ENCODE results near the gene WWC2.

The WWC2 gene

GRCh38 chr4:183360161-183360919 lies 261.3 kb downstream of the WWC2 start:
- Histone ChIP-seq H4K20me1 (ENCODE audit: control insufficient read depth, insufficient read depth, low read depth, low read length) (no peaks in the 10 kb centered on the region), H3K4me1 (ENCODE audit: control insufficient read depth, low read length) (no peaks in the 10 kb centered on the region), H3K4me3 (ENCODE audit: low read length) (no peak overlapping the region), H3K9me2 (replicated peaks; ENCODE audit: control insufficient read depth, low read length) (no peaks in the 10 kb centered on the region), H3K4me2 (ENCODE audit: low read length) (no peak overlapping the region), H3K79me2 (ENCODE audit: control insufficient read depth, low read length) (no peaks in the 10 kb centered on the region), H3K27ac (ENCODE audit: low read depth, low read length) (no peak overlapping the region), H3K27me3 (ENCODE audit: control insufficient read depth, low read length) (no peaks in the 10 kb centered on the region), H3F3A (ENCODE audit: control insufficient read depth, insufficient read depth) (no peaks in the 10 kb centered on the region), H3K36me3 (ENCODE audit: control insufficient read depth, low read length) (no peaks in the 10 kb centered on the region), H3K9me3 (ENCODE audit: control insufficient read depth, insufficient read depth, low read length) (no peaks in the 10 kb centered on the region)
- TF ChIP-seq CTCF (IDR thresholded peaks at IDR 0.05; ENCODE audit: low read depth, low read length, poor library complexity, severe bottlenecking) (no peak), EZH2phosphoT487 (IDR thresholded peaks at IDR 0.05; ENCODE audit: borderline replicate concordance, low read length) (no peak)

GRCh38 chr4:183362036-183362435 lies 263.0 kb downstream of the WWC2 start:
- Histone ChIP-seq H3K9me3 (ENCODE audit: control insufficient read depth, insufficient read depth, low read length) (no peaks in the 10 kb centered on the region), H3F3A (ENCODE audit: control insufficient read depth, insufficient read depth) (no peaks in the 10 kb centered on the region), H3K27me3 (ENCODE audit: control insufficient read depth, low read length) (no peaks in the 10 kb centered on the region), H3K79me2 (ENCODE audit: control insufficient read depth, low read length) (no peaks in the 10 kb centered on the region), H3K27ac (ENCODE audit: low read depth, low read length) (no peak overlapping the region), H3K4me2 (ENCODE audit: low read length) (no peak overlapping the region), H3K4me1 (ENCODE audit: control insufficient read depth, low read length) (no peaks in the 10 kb centered on the region), H3K4me3 (ENCODE audit: low read length) (no peak overlapping the region), H3K9me2 (replicated peaks; ENCODE audit: control insufficient read depth, low read length) (no peaks in the 10 kb centered on the region), H4K20me1 (ENCODE audit: control insufficient read depth, insufficient read depth, low read depth, low read length) (no peaks in the 10 kb centered on the region), H3K36me3 (ENCODE audit: control insufficient read depth, low read length) (no peaks in the 10 kb centered on the region)
- TF ChIP-seq CTCF (IDR thresholded peaks at IDR 0.05; ENCODE audit: low read depth, low read length, poor library complexity, severe bottlenecking) (no peak), EZH2phosphoT487 (IDR thresholded peaks at IDR 0.05; ENCODE audit: borderline replicate concordance, low read length) (no peak)

DNA sequence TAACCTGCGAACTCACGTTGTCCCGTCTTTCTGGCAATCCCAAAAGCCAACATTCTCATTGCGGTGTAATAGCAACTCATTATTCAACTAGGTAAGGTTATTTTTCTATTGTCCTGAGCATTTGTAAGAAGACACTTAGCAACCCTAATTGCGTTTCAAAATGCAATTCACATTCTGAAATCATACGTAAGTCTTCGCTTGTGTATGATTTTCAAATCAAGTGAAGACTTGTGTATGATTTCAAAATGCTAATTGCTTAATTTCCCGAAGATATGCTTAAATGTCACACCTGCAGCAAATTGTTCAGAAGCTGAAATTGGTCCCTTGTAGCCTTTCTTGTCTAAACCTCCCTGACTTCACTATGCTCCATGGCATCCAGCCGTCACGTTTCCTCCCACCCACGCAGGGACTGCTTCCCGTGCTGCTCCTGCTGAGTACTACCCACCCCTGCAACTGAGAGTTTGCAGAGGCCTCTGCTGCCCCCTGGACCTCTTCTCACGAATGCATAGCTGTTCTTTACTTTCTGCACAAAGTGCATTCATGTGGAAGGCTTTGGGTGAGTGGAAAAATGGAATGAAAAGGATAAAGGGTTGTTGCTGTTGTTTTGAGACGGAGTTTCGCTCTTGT lies 264.0 kb downstream of the WWC2 start:
- Histone ChIP-seq H3K9me2 (replicated peaks; ENCODE audit: control insufficient read depth, low read length) (no peaks in the 10 kb centered on the region), H3K27me3 (ENCODE audit: control insufficient read depth, low read length) (no peaks in the 10 kb centered on the region), H3K9me3 (ENCODE audit: control insufficient read depth, insufficient read depth, low read length) (no peaks in the 10 kb centered on the region), H3K36me3 (ENCODE audit: control insufficient read depth, low read length) (no peaks in the 10 kb centered on the region), H4K20me1 (ENCODE audit: control insufficient read depth, insufficient read depth, low read depth, low read length) (no peaks in the 10 kb centered on the region), H3K27ac (ENCODE audit: low read depth, low read length) (no peak overlapping the region), H3K79me2 (ENCODE audit: control insufficient read depth, low read length) (no peaks in the 10 kb centered on the region), H3F3A (ENCODE audit: control insufficient read depth, insufficient read depth) (no peaks in the 10 kb centered on the region), H3K4me3 (ENCODE audit: low read length) (no peak overlapping the region), H3K4me2 (ENCODE audit: low read length) (no peak overlapping the region), H3K4me1 (ENCODE audit: control insufficient read depth, low read length) (no peaks in the 10 kb centered on the region)
- TF ChIP-seq CTCF (IDR thresholded peaks at IDR 0.05; ENCODE audit: low read depth, low read length, poor library complexity, severe bottlenecking) (no peak), EZH2phosphoT487 (IDR thresholded peaks at IDR 0.05; ENCODE audit: borderline replicate concordance, low read length) (no peak)

Data from DOHH2 (cell line).